ENCODE data around the gene PADI2.

DNA sequence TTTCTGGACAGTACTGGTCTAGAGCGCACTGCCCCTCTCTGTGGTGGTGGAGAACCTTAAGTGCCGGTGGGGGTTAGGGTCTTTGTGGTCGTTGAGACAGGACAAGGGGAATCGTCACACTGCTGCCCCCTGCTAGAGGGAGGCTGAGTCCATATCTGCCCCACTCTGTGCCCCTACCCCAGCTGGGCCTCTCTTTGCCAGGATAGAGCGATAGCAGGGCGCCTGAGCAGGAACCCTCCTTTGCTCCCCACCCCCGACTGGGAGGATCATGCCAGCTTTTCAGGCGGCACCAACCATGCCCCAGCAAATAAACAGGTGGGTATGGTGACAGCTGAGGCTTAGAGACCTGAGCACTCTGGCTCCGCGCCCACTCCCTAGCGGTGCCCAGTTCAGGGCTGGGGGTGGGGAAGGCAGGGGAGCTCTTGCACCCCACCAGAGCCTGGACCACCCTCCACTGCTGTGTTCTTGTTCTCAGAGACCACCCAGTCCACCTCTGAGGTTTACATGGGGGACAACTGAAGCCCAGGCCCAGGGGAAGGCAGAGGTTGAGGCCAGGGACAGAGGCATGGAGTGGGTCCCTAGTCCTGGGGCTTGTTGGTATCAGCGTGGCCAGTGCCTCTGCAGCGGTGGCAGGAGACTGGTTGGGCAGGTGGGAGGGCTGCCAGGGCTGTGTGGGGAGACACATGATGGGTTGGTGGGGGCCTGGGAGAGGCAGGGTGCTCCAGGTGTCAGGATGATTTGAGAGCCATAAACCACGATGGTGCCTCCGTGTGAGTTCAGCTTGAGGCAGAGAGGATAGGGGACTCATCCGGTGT lies 1.6 kb downstream of the PADI2 start:
- TF ChIP-seq CTCF (IDR thresholded peaks at IDR 0.05) (no peak), EP300 (IDR thresholded peaks at IDR 0.05) (no peak), POLR2AphosphoS5 (IDR thresholded peaks at IDR 0.05) (no peak)

All from upper lobe of left lung (tissue), 4 donors.